ENCODE data around the gene LRBA. TPM values are rescaled to one million over a fixed set of nuclear protein-coding genes. Genes with fewer than 3 reads are reported as not detected.

Gene LRBA
- total RNA-seq, 1 donor from 2014 or later = 26.4 TPM

GRCh38 chr4:150253965-150254630 is 761.0 kb downstream of the LRBA start:
- no peak overlapping the region for H3K27ac Mint-ChIP-seq (ENCODE audit: unreplicated experiment)
- peaks cover 15% of the 10 kb centered on the region for H3K36me3 Mint-ChIP-seq (ENCODE audit: unreplicated experiment)
- no peak overlapping the region for H3K4me3 Mint-ChIP-seq (ENCODE audit: unreplicated experiment)
- H3K4me1 Mint-ChIP-seq (ENCODE audit: low read depth, unreplicated experiment) = peaks cover 5% of the 10 kb centered on the region
- no peak for DNase-seq
- H3K9me3 Mint-ChIP-seq (ENCODE audit: unreplicated experiment) = peaks cover 3% of the 10 kb centered on the region
- no peak for TF ChIP-seq CTCF (IDR thresholded peaks at IDR 0.05; ENCODE audit: partially characterized antibody, unreplicated experiment)
- H3K27me3 Mint-ChIP-seq (ENCODE audit: unreplicated experiment) = peaks cover 5% of the 10 kb centered on the region

GRCh38 chr4:150253416-150253815 is 761.7 kb downstream of the LRBA start:
- Mint-ChIP-seq H3K36me3 (ENCODE audit: unreplicated experiment) (peaks cover 15% of the 10 kb centered on the region), H3K4me1 (ENCODE audit: low read depth, unreplicated experiment) (peaks cover 6% of the 10 kb centered on the region), H3K4me3 (ENCODE audit: unreplicated experiment) (no peak overlapping the region), H3K27me3 (ENCODE audit: unreplicated experiment) (peaks cover 5% of the 10 kb centered on the region), H3K9me3 (ENCODE audit: unreplicated experiment) (peaks cover 3% of the 10 kb centered on the region), H3K27ac (ENCODE audit: unreplicated experiment) (no peak overlapping the region)
- no peak for DNase-seq
- TF ChIP-seq CTCF (IDR thresholded peaks at IDR 0.05; ENCODE audit: partially characterized antibody, unreplicated experiment) = no peak

- no peak for DNase-seq
- Mint-ChIP-seq H3K9me3 (ENCODE audit: unreplicated experiment) (peaks cover 3% of the 10 kb centered on the region), H3K36me3 (ENCODE audit: unreplicated experiment) (peaks cover 15% of the 10 kb centered on the region), H3K27ac (ENCODE audit: unreplicated experiment) (no peak overlapping the region), H3K4me1 (ENCODE audit: low read depth, unreplicated experiment) (peaks cover 6% of the 10 kb centered on the region), H3K4me3 (ENCODE audit: unreplicated experiment) (no peak overlapping the region), H3K27me3 (ENCODE audit: unreplicated experiment) (peaks cover 5% of the 10 kb centered on the region)
- TF ChIP-seq CTCF (IDR thresholded peaks at IDR 0.05; ENCODE audit: partially characterized antibody, unreplicated experiment) = no peak
Observed at GRCh38 chr4:150252741-150253140, 762.3 kb downstream of the LRBA start.

GRCh38 chr4:150252306-150252705 is 762.8 kb downstream of the LRBA start:
- H3K27me3 Mint-ChIP-seq (ENCODE audit: unreplicated experiment) = peaks cover 5% of the 10 kb centered on the region
- H3K4me3 Mint-ChIP-seq (ENCODE audit: unreplicated experiment) = no peak overlapping the region
- no peak overlapping the region for H3K27ac Mint-ChIP-seq (ENCODE audit: unreplicated experiment)
- no peak for DNase-seq
- H3K4me1 Mint-ChIP-seq (ENCODE audit: low read depth, unreplicated experiment) = peaks cover 6% of the 10 kb centered on the region
- no peak for TF ChIP-seq CTCF (IDR thresholded peaks at IDR 0.05; ENCODE audit: partially characterized antibody, unreplicated experiment)
- H3K36me3 Mint-ChIP-seq (ENCODE audit: unreplicated experiment) = peaks cover 15% of the 10 kb centered on the region
- peaks cover 4% of the 10 kb centered on the region for H3K9me3 Mint-ChIP-seq (ENCODE audit: unreplicated experiment)

- Mint-ChIP-seq H3K27ac (ENCODE audit: unreplicated experiment) (no peak overlapping the region), H3K4me3 (ENCODE audit: unreplicated experiment) (no peak overlapping the region), H3K27me3 (ENCODE audit: unreplicated experiment) (peaks cover 5% of the 10 kb centered on the region), H3K36me3 (ENCODE audit: unreplicated experiment) (peaks cover 15% of the 10 kb centered on the region), H3K9me3 (ENCODE audit: unreplicated experiment) (peaks cover 5% of the 10 kb centered on the region), H3K4me1 (ENCODE audit: low read depth, unreplicated experiment) (peaks cover 6% of the 10 kb centered on the region)
- TF ChIP-seq CTCF (IDR thresholded peaks at IDR 0.05; ENCODE audit: partially characterized antibody, unreplicated experiment) = no peak
- DNase-seq = peak; percentile 59
Observed at GRCh38 chr4:150251752-150252190, 763.3 kb downstream of the LRBA start.

Data from glutamatergic neuron (in vitro differentiated cells).